GM21423 (cell line): ENCODE data around the gene CRIP2.

Experiments
- ATAC-seq: cut with Tn5 transposase; IDR thresholded peaks from one replicate; pipeline ENCODE4 v1.9.1; 2021; ENCODE audit warnings: mild to moderate bottlenecking, moderate library complexity; ENCODE audit not compliant: unreplicated experiment

CRIP2 gene

DNA sequence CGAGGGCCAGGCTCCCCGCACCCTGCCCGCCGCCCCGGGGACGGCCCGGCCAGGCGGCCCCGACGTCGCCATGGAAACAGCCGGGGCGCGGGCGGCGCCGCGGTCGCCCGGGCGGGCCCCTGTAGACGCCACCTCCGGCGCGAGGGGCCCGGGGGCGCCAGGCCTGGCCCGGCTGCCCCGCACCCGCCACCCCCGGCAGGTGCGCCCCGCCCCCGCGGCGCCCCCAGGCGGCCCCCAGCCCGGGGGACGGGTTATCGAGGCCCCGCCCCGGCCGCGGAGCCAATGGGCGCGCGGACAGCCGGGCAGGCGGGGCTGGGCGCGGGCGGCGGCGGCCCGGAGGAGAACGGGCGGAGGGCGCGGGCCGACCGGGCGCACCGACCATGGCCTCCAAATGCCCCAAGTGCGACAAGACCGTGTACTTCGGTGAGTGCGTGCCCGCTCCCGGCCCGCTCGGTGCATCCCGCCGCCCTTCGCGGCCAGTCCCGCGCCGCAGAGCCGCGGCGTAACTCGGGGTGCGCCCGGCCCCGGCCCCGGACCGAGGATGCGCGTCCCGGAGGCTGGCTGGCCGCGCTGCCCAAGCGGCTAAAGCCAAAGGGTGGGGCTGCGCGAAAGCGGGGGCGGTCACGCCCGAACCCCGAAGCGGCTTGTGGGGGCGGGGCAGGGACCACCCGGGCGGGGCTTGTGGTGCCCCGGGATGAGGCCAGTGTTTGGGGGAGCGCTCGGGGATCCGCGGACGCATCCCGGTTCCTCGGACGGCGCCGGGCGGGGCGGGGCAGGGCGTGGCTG lies at the start of gene CRIP2:
CRIP2 (plus strand) TSS at position 339 of the 786 bp plus-strand sequence; CDS start at position 381, 42 bp downstream.
- ATAC-seq: no peak

GRCh38 chr14:105424861-105425260 lies 49.8 kb upstream of the CRIP2 start:
- no peak for ATAC-seq

- ATAC-seq: no peak
Measured at GRCh38 chr14:105425823-105426247, 48.8 kb upstream of the CRIP2 start.

- no peak for ATAC-seq
Measured at GRCh38 chr14:105426416-105427130, 48.0 kb upstream of the CRIP2 start.

DNA sequence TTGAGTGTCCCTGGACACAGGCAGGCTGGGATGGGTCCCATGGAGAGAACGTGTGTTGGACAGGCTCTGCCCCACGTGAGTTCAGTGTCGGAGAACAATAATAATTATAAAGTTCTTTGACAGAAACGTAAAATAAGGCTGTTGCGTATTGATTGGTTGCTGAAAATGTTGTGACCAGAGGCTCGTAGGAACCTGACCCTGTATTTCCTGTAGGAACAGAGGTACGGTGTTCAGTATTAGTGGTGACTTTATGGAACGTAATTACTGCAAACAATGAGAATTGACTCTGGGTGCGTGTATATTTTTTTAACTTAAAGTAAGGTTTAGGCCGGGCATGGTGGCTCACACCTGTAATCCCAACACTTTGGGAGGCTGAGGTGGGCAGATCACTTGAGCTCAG lies 47.2 kb upstream of the CRIP2 start:
- ATAC-seq: no peak

GRCh38 chr14:105427936-105428485 lies 46.6 kb upstream of the CRIP2 start:
- ATAC-seq: no peak

DNA sequence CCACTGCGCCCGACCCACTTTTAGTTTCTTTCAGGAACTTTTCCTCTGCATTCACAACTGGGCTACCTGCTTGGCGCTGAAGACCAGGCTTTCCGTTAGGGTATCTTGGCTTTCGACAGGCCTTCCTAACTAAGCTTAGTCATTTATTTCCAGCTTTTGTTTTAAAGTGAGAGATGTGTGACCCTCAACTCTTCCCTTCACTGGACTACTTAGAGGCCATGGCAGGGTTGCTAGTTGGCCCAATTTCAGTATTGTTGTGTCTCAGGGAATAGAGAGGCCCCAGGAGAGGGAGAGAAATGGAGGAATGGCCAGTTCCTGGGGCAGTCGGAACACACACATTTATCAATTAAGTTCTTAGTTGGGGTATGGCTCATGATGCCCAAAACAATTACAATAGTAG lies 44.6 kb upstream of the CRIP2 start:
- ATAC-seq: no peak

DNA sequence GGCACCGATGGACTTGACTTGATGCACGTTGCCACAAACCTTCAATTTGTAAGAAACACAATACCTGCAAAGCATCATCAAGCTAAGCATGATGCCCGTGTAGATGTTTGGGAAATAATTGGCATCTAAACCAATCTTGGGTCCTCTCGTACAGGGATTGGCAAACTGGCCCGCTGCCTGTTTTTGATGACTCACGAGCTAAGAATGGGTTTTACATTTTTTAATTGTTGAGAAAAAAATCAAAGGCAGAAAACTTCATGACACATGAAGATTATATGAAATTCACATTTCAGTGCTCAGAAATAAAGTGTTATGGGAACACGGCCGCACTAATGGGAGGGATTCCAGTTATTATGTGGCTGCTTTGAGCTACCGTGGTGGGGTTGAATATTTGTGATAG lies 44.1 kb upstream of the CRIP2 start:
- no peak for ATAC-seq

DNA sequence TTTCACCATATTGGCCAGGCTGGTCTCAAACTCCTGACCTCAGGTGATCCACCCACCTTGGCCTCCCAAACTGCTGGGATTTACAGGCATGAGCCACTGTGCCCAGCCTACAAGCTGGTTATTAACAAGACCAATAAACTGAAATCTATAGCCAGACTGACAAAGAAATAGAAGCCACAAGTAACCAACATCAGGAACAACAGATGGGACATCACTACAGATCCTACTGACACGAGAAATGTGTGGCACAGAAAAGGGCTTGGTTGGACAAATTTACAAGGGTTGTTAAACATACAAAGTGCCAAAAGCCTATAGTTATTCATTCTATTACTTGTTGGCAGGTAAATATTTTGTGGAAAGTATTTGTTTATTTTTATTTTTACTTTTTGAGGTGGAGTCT lies 43.4 kb upstream of the CRIP2 start:
- ATAC-seq: no peak

GRCh38 chr14:105432657-105433056 lies 42.0 kb upstream of the CRIP2 start:
- ATAC-seq: no peak

DNA sequence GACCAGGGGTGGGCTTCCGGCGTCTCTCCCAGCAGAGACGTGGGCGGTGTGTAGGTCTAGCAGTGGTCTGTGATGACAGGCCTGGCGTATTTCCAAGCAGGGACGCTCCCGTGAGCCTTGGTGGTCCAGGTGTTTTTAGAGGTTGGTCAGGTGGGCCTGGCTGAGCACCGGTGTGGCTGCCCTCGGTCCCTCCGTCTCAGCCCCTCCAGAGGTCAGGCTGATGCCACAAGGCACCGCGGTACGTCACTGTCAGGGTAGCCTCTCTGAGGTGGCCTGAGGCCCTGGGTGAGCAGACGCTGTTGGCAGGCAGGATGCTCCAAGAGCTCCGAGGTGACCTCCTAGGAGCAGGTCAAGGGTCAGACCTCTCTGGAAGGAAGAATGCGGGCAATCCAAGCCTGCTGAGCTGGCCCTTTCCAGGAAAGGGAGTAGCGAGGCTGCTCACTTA lies 41.4 kb upstream of the CRIP2 start:
- no peak for ATAC-seq

DNA sequence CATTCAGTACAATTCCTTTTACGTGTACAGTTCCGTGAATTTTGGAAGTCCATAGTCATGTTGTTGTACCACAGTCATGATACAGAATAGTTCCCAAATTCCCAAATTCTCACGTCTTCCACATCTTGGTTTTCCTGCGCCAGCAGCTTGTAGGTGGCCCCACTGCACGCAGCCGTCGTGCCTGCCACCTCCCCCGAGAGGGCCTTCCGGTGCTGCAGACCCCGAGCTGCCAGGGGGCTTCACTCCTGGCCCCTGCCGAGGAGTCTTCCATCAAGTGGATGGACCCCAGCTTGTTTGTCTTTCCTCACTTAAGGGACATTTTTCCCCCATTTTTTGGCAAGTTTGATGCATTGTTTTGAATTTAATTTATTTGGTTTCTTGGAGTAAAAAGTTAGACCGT lies 38.2 kb upstream of the CRIP2 start:
- no peak for ATAC-seq

GRCh38 chr14:105436891-105437722 lies 37.5 kb upstream of the CRIP2 start:
- ATAC-seq: no peak

- ATAC-seq: no peak
Measured at GRCh38 chr14:105437723-105438500, 36.7 kb upstream of the CRIP2 start.

- no peak for ATAC-seq
Measured at GRCh38 chr14:105439179-105439578, 35.4 kb upstream of the CRIP2 start.

DNA sequence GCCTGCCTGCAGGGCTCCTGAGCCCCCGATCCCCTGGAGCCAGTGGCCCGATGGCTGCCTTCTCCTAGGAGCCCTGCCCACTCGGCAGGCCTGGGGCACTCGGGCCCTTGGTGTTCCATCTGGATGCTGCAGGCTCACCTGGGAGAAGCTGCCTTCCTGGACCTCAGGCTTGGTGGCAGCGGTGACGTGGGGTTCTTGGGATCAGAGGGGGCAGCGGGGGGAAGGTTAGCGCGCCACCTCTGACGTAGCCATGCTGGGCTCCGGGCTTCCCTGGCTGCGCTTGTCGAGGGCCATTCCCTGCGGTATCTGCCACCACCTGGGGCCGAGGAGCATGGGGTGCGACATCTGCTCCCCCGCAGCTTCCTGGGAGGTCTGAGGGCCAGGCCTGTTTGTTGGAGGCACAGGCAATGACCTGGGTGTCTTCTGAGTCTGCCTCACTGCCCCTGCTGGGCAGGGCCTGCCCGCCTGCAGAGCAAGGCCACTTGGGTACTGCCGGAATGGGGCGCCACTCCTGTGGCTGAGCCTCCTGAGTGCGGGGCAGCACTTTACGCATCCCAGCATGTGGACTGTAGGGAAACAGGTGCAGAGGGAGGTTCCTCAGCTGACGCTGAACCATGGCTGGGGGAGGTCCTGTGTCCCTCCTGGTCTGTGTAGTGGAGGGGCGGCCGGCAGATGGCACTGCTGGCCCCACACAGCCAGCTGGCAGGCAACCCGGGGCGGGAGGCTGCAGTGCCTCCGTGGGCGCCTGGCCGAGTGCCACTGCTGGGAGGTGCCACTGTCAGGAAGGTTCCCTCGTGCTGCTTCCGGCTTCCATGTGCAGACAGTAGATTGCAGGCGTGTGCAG lies 34.7 kb upstream of the CRIP2 start:
- no peak for ATAC-seq

GRCh38 chr14:105440554-105440900 lies 34.1 kb upstream of the CRIP2 start:
- ATAC-seq: no peak

DNA sequence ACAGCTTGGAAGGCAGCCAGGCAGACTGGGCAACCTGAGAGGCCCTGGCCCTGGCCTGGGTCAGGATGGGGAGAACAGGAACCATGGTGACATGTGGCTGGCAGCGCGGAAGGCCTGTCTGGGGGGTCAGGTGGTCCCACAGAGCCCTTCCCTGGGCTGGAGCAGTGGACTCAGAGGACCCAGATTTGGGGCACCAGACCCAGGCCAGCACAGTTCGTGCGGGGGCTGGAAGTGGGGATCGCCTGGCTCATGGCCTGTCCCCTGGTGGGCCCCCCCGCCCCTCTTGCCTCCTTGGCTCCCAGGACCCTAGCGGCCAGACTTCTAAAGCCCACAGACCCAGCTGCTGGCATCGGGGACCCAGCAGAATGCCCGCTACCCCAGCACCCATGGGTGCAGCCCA lies 33.6 kb upstream of the CRIP2 start:
- no peak for ATAC-seq

DNA sequence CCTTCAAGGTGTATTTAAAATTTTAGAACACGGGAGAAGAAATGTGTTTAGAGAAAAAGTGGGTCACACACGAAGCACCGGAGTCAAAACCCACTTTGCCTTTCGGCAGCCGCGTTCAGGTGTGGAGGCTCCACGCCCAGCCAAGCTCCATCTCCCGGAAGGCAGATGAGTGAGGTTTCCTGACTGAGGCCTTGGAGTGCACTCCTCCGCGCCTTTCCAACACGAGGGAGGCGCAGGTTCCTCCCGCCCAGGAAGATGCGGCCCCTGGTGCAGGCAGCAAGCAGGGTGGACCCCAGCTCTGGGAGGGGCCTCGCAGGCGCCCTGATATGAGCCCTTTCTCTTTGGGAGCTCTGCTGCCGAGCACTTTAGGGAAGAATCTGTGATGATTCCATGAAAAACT lies 32.5 kb upstream of the CRIP2 start:
- ATAC-seq: no peak

GRCh38 chr14:105442834-105443233 lies 31.8 kb upstream of the CRIP2 start:
- no peak for ATAC-seq
